GM21576 (cell line): ENCODE data around the gene ANKRD6.
"Not testable (repeated sequence)": the region's sequence is repeated elsewhere in the genome, so short reads cannot be mapped to it uniquely, and the experiment has no call there.

ENCODE experiments used
- ATAC-seq: cut with Tn5 transposase; IDR thresholded peaks from one replicate; pipeline ENCODE4 v1.9.1; 2021; ENCODE audit warnings: mild to moderate bottlenecking, moderate library complexity; ENCODE audit not compliant: unreplicated experiment

The ANKRD6 gene

GRCh38 chr6:89640804-89641203, 207.9 kb downstream of the ANKRD6 start:
- ATAC-seq: no peak

- not testable (repeated sequence) for ATAC-seq
These were observed 208.6 kb downstream of the ANKRD6 start for GRCh38 chr6:89641581-89641980.

GRCh38 chr6:89642956-89643355, 210.0 kb downstream of the ANKRD6 start:
- no peak for ATAC-seq

- ATAC-seq: no peak
These were observed 210.5 kb downstream of the ANKRD6 start for GRCh38 chr6:89643406-89643805.

DNA sequence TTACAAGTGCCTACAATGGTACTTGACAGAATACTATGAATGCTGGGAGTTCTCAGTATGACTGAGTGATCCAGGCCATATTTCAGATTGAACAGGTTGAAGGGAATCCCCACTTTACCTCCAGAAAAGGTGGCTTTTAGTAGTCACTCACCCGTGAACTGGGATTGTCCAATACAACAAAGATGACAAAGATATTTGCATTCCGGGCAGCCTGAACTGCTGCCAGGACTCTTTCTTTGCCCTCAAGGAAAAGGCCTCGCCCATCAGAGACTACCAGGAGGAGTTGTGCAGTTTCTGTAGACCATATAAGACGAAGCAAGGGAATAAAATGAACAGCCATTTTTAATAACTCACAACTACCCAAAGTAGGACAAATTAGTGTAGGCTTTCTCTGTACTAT, 211.9 kb downstream of the ANKRD6 start:
- ATAC-seq: no peak

GRCh38 chr6:89649682-89650081, 216.7 kb downstream of the ANKRD6 start:
- ATAC-seq: no peak

DNA sequence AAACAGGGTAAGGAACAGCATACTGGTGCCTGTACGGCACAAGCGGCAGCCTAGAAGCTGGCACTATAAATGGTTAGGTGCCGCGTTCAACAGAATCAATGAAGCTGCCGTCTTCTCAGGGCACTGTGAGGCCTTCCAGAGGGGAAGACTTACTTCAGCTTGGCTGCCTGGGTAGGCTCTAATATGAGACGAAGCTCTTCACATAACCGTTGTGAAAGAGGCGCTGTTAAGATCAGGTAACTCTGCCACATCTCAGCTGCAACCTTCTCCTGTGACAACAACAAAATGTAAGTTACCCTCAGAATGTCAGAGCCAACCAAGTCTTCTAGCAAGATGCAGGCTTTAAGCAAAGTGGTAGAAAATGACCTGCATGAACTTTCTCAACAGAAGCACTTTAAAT, 217.6 kb downstream of the ANKRD6 start:
- no peak for ATAC-seq

DNA sequence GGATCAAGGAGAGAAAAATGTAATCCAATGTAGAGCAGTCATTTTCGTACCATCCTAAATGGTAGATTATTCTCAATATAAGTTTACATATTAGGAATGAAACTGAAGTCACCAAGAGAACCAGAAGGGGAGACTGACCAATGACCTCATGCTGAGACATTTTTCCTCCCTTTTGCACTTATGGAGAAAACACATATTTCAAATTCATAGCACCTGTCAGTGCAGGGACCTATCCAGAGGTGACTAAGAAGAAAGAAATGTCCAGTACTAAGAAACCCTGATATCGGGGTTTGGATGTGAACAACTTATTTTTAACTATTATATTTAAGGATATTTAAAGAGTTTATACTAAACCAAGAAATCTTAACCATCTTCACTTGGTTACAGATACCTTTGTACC, 222.2 kb downstream of the ANKRD6 start:
- no peak for ATAC-seq

GRCh38 chr6:89657445-89658158, 224.7 kb downstream of the ANKRD6 start:
- ATAC-seq: no peak

GRCh38 chr6:89660981-89661380, 228.0 kb downstream of the ANKRD6 start:
- no peak for ATAC-seq

DNA sequence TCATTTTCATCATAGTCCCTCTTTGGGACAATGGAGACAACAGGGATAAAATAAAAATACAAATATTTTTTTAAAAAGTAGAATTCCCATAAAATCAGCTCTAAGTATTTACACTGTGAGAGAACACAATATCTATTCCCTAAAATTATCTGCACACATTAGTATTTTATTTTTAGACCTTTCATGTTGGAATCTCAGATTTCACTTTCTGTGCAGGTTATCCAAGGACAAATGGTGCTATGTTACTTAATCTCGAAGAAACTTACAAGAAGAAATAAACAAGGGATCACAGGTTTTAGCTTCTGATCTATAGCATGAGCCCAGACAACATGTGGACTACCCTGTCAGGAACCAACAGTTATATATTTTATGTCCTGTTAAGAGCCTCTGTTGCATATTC, 228.6 kb downstream of the ANKRD6 start:
- ATAC-seq: no peak

DNA sequence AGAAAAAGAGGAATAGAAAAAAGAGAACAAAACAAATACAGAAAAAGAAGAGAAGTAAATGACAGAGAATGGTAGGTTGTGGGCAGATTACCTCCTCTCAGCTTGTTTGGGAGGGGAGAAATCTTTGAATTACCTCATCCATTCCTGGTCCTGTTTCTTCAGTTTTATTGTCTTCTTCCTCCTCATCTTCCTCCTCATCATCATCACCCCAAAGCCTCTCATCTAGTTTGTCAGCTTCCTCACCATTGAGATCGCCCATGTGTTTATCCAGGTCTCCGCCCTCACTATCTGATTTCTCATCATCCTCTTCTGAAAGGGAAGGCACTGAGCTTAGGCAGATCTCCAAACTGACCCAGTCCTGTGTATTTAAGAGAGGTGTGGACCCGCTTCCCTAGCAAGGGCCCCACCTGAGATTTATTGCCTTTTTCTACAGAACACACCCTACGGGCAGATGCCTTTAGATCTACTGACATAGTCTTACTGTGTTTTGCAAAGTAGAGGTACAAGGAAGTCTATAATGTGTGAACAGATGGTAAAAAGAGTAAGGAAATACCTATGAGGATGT, 229.8 kb downstream of the ANKRD6 start:
- ATAC-seq: no peak

- no peak for ATAC-seq
These were observed 235.1 kb downstream of the ANKRD6 start for GRCh38 chr6:89667872-89668556.

GRCh38 chr6:89669002-89669401, 236.1 kb downstream of the ANKRD6 start:
- ATAC-seq: no peak

DNA sequence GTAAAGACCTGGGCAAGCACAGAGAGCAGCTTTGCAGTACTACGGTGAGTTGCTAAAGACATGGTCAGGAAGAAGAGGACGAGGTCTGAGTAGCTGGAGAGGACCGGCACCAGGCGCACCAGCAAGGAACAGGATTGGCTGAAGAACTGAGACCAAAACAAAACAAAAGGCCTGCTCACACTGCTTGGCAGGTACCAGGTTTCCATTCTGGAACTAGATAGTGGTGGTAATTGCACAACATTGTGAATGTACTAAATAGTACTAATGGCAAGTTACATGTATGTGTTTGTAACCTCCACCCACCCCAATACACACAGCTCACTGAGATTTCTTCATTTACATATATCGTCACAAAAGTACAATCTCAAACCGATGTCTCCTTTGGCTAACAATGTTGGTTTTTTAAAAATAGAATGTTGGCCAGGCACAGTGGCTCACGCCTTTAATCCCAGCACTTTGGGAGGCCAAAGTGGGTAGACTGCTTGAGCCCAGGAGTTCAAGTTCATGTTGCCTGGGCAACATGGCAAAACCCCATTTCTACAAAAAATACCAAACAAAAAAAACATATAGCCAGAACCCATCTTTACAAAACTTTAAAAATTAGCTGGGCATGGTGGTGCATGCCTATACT, 238.1 kb downstream of the ANKRD6 start:
- ATAC-seq: no peak

DNA sequence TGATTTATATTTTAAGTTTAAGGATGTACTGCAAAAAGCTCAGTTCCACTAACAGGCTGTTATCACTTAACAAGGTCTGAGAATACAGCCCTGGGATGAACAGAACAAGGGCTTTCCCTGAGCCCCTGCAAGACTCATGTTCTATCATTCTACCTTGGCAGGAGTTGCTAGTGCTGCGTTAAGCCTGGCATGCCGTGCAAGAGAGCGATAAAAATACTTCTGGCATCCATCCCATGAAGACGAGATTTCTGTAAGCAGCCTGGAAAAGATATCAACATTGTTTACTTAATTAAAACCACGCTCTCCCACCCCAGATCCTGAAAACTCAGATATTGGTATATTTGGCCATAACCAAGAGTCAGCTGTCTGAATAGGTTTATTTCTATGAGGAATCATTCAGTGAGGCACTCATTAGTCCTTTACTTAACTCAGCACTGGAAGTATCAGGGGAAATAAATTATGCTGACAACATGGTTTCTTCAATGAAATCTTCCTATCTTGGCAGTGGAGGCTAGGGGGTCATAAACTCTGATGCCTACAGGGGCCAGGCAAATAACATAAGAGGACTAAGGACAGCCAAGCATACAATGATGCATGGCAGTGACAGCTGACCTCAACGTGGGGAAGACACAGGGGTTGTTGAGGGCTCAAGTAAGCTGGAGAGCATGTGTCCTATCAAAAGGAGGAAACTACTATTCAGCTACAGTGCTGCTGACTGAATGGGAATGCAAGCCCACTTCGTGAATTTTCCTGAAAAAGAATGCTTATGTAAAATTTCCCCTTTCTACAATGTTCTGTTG, 243.2 kb downstream of the ANKRD6 start:
- no peak for ATAC-seq

DNA sequence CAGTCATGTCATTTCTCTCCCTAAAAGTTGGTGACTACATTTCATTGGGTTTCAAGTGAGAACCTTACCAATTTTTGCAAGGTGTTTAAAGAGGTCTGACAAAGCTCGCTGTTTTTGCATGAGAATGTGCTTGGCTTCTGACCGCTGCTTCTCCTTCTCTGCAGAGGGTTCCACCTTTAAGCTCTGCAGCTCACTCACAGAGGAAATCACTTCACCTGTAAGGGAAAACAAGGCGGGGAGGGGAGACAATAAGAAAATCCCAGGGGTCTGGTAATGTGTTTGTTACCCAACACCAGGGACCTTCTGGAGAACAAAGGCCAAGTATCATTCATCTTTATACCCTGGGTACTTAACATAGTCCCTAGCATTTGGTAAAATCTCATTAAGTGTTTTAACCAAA, 245.6 kb downstream of the ANKRD6 start:
- ATAC-seq: no peak

- no peak for ATAC-seq
These were observed 246.5 kb downstream of the ANKRD6 start for GRCh38 chr6:89679215-89680120.

DNA sequence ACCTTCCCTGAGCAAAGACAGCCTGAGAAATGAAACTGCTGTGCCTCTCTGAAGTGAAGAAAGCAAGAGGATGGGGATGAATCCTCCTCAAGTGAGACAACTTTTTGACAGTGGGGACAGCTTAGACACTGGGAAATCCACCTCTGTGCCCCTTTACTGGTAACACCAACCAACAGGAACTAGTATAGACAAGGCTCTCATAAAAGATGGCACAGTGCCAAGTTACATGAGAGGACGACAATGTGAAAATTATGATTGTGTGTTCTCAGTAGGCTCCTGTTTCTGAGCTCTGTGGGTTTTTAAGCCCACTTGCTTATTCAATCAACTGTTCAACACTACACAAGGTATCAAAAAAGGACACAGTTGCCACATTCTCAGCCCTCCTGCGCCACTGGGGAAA, 247.2 kb downstream of the ANKRD6 start:
- ATAC-seq: no peak

- ATAC-seq: no peak
These were observed 247.6 kb downstream of the ANKRD6 start for GRCh38 chr6:89680551-89680950.
